GM18508 (cell line): ENCODE data around the gene HAUS3.
"Not testable (repeated sequence)": the region's sequence is repeated elsewhere in the genome, so short reads cannot be mapped to it uniquely, and the experiment has no call there.

Experiments
- ATAC-seq: cut with Tn5 transposase; IDR thresholded peaks from one replicate; pipeline ENCODE4 v1.9.1; 2021; ENCODE audit warnings: moderate number of reproducible peaks; ENCODE audit not compliant: insufficient read depth, unreplicated experiment

HAUS3 gene

GRCh38 chr4:2236944-2237666 is 4.8 kb downstream of the HAUS3 start:
- no peak for ATAC-seq

DNA sequence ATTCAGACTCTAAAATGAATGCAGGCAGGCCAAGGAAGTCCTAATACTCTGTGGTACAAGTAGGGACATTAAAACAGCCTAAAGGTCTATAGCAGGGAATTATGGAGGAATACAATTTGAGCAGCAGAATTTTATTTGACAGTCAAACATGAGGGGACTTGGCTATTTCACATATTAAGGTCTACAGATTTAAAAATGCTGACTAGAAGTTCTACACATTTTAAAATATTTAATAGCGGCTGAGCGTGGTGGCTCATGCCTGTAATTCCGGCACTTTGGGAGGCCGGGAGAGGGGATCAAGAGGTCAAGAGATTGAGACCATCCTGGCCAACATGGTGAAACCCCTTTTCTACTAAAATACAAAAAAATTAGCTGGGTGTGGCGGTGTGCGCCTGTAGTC is 10.8 kb downstream of the HAUS3 start:
- ATAC-seq = no peak

- no peak for ATAC-seq
Measured at GRCh38 chr4:2226261-2226660, 15.7 kb downstream of the HAUS3 start.

- ATAC-seq = no peak
Measured at GRCh38 chr4:2222838-2223237, 19.1 kb downstream of the HAUS3 start.

GRCh38 chr4:2221378-2221777 is 20.5 kb downstream of the HAUS3 start:
- ATAC-seq = not testable (repeated sequence)

DNA sequence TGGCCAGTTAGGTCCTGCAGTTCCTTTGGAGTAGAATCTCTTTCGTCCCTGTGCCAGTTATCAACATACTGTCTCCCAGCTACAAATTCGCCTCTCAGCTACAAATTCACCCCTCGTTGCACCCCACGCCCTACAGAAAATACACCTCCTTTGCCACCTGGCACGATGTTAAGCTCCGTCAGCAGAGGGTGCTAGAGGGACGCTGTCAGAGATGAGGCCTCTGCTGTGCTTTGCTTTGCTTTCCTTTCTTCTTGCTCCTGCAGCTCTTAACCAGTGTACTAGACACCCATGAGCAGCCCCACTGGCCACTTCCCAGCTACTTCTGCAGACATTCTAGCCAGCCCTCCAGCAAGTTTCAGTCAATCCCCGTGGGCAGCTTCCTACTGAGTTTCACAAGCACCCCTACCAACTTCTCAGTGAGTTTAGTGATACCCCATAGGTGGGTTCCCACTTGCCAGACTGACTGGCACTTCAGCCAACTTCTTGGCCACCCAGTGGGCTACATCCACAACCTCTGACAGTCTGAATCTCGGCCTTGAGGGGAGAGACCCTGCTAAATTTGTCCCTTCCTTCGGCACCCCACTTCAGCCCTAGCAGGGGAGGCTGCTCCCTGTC is 21.8 kb downstream of the HAUS3 start:
- no peak for ATAC-seq

DNA sequence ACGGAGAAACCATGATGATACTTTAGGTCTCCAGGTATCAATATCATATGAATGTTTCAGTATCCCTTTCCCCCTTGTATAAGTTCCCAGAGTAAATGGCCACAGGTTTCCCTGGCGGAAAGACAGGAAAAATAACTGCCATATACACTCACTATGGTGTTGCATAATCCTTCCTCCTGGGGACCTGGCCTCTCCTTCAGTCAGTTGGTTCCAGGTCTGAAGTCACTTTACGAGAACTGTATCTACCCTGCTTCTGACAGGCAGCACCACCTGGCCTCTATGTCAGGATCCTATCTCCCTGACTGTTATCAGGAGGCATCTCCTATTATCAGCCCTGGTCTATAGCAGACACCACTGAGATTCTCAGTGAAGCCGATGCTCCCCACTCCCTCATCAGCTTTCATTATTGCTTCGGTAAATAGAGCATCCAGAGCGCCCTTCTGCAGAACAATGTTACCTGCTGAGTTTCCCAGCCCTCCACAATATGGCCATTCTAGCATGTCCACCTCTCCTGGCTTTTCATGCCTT is 22.6 kb downstream of the HAUS3 start:
- ATAC-seq = no peak

GRCh38 chr4:2218436-2218835 is 23.5 kb downstream of the HAUS3 start:
- ATAC-seq = no peak

DNA sequence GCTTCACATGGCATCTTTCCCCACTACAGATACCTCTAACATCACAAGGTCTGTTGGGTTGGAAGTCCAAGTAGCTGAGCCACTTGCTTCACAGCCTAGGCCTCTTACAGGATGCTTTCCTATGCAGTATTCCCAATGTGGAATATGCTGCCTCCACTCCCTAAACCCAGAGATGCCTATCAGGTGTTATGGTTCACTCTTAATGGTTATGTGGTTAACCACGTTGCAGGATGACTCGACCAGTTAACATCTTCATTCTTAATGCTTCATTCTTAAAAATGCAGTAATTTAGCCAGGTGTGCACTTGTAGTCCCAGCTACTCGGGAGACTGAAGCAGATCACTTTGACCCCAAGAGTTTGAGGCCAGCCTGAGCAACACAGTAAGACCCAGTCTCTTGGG is 24.2 kb downstream of the HAUS3 start:
- no peak for ATAC-seq

- ATAC-seq = no peak
Measured at GRCh38 chr4:2212831-2213230, 29.1 kb downstream of the HAUS3 start.

DNA sequence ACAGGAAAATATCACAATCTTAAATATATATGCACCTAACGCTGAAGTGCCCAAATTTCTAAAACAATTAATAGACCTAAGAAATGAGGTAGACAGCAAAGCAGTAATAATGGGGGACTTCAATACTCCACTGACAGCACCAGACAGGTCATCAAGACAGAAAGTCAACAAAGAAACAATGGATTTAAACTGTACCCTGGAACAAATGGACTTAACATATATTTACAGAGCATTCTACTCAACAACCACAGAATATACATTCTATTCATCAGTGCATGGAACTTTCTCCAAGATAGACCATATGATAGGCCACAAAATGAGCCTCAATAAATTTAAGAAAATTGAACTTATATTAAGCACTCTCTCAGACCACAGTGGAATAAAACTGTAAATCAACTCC is 39.1 kb downstream of the HAUS3 start:
- ATAC-seq = not testable (repeated sequence)

DNA sequence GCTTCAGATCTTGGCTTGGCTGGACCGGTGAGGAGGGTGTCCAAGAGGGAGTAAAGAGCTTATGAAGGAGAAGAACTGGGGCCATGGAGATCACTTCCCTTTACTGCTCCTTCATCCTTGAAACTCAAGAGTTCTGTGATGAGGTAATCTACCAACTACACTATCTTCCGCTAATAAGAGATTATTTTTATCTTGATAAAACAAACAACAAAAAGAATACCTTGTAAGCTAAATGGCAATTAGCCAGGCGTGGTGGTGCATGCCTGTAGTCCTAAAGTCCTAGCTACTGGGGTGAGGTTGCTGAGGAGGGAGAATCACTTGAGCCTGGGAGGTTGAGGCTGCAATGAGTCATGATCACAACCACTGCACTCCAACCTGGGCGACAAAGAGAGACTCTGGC is 47.4 kb downstream of the HAUS3 start:
- ATAC-seq = no peak

DNA sequence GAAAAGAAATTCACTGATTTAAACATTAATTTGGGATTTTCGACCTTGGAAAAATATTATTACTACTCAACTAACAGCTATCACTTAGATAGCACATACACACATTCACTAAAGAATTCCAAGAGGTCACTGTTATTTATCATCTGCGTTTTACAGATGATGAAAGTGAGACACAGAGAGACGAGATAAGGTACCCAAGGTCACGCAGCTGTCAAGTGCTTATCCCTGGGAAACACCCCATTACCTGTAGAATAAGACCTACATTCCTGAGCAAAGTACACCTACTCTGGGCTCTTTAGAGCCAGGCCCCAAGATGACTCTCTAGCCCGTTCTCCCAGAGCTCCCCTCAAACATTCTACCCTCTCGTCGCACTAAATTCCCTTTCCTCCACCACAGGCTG is 48.6 kb downstream of the HAUS3 start:
- no peak for ATAC-seq

GRCh38 chr4:2186865-2187172 is 55.1 kb downstream of the HAUS3 start:
- ATAC-seq = no peak

- ATAC-seq = no peak
Measured at GRCh38 chr4:2186133-2186864, 55.6 kb downstream of the HAUS3 start.

- no peak for ATAC-seq
Measured at GRCh38 chr4:2183394-2183793, 58.5 kb downstream of the HAUS3 start.

DNA sequence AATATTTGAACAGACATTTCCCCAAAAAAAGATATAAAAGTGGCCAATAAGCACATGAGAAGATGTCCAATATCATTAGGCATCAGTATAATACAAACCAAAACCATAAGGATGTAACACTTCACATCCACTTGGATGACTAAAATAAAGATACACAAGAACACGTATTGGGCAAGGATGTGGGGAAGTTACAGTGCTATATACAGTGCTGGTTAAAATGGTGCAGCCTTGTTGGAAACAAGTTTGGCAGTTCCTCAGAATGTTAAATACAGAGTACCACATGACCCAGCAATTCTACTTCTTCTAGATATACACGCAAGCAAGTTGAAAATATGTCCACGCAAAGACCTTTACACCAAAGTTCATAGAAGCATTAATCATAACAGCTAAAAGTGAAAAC is 58.9 kb downstream of the HAUS3 start:
- no peak for ATAC-seq

DNA sequence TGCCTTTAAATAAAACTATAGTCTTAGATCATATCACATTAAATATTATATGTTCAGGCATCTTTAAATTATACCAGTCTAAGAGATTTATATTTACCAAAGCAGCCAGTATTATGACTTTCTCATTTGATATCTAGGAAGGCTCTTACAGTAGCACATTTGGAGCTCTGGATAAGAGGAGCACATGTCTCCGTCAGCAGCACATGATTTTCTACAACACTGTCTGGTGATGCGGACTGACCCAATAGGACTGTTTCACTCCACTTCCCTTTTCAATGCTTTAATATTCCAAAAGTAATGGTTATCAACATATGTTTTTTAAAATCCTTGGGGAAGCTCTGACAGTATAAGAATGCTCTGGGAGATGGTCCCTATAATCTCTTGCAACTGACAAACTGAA is 61.5 kb downstream of the HAUS3 start:
- ATAC-seq = no peak

GRCh38 chr4:2179717-2180116 is 62.2 kb downstream of the HAUS3 start:
- ATAC-seq = no peak

- ATAC-seq = no peak
Measured at GRCh38 chr4:2178986-2179385, 62.9 kb downstream of the HAUS3 start.
